Common myeloid progenitor, CD34-positive (primary cell): ENCODE measurements around the gene GPR173.

Experiments
- CTCF ChIA-PET: fragments of 350-600 bp; sonication (Branson Sonifier 250); formaldehyde crosslinking; loops from one replicate; lab custom pipeline; 2021; ENCODE audit warnings: antibody characterized with exemption; lab: Charles Lee
- POLR2A ChIA-PET: fragments of 350-600 bp; sonication (Branson Sonifier 250); formaldehyde crosslinking; loops from one replicate; lab custom pipeline; 2021; ENCODE audit warnings: antibody characterized with exemption; lab: Charles Lee
- DNase-seq, 3 donors: peaks; one replicate each; pipeline versions ENCODE4 v3.0.0 to v3.0.0-alpha.2; 2013
- H3K27ac ChIP-seq, 2 experiments: 1 replicate in 1 of 2; 2 replicates in 1 of 2; pipeline ENCODE4 v1.7.0; 2013; ENCODE audit warnings: inconsistent platforms in 2 of 2, low read length in 2 of 2, mild to moderate bottlenecking in 2 of 2, low read depth in 1 of 2, moderate library complexity in 1 of 2; ENCODE audit not compliant: severe bottlenecking in 2 of 2, insufficient read depth in 1 of 2, poor library complexity in 1 of 2
- H3K27me3 ChIP-seq, 5 experiments: replicated peaks in 2 of 5; 1 replicate in 3 of 5; 2 replicates in 2 of 5; pipeline versions ENCODE4 v1.6.1 to v1.7.0; 2013; ENCODE audit warnings: low read length in 4 of 5, mild to moderate bottlenecking in 2 of 5, moderate library complexity in 2 of 5, inconsistent platforms in 1 of 5; ENCODE audit not compliant: insufficient read depth in 5 of 5, control insufficient read depth in 4 of 5
- H3K36me3 ChIP-seq, 4 experiments: 1 replicate in 2 of 4; 2 replicates in 2 of 4; pipeline versions ENCODE4 v1.6.1 to v1.7.0; 2013; ENCODE audit warnings: low read length in 3 of 4, control low read depth in 1 of 4, mild to moderate bottlenecking in 1 of 4; ENCODE audit not compliant: control insufficient read depth in 4 of 4, insufficient read depth in 4 of 4
- H3K4me1 ChIP-seq, 4 experiments: 1 replicate in 3 of 4; 2 replicates in 1 of 4; pipeline versions ENCODE4 v1.6.1 to v1.7.1; 2013; ENCODE audit warnings: low read length in 3 of 4, mild to moderate bottlenecking in 3 of 4, control low read depth in 1 of 4, inconsistent platforms in 1 of 4, moderate library complexity in 1 of 4; ENCODE audit not compliant: control insufficient read depth in 4 of 4, insufficient read depth in 4 of 4; ENCODE audit errors: control extremely low read depth in 1 of 4
- H3K4me3 ChIP-seq, 7 experiments: 1 replicate in 4 of 7; 2 replicates in 3 of 7; pipeline versions ENCODE4 v1.5.1 to v1.7.0; 2013; ENCODE audit warnings: mild to moderate bottlenecking in 7 of 7, low read length in 6 of 7, moderate library complexity in 6 of 7, inconsistent platforms in 2 of 7, low read depth in 2 of 7, control low read depth in 1 of 7; ENCODE audit not compliant: insufficient read depth in 4 of 7, control insufficient read depth in 1 of 7; ENCODE audit errors: extremely low read depth in 1 of 7
- H3K9me3 ChIP-seq, 5 experiments: 1 replicate in 4 of 5; 2 replicates in 1 of 5; pipeline versions ENCODE4 v1.6.1 to v1.7.1; 2013; ENCODE audit warnings: low read length in 4 of 5, mild to moderate bottlenecking in 2 of 5, inconsistent platforms in 1 of 5, low read depth in 1 of 5, moderate library complexity in 1 of 5; ENCODE audit not compliant: control insufficient read depth in 4 of 5, insufficient read depth in 2 of 5; ENCODE audit errors: control extremely low read depth in 1 of 5
- WGBS: methylation state at CpG from one replicate; pipeline ENCODE4 v1.1.5; 2013; ENCODE audit not compliant: insufficient coverage; 5-methylcytosine and 5-hydroxymethylcytosine counted together

GPR173 gene

DNA sequence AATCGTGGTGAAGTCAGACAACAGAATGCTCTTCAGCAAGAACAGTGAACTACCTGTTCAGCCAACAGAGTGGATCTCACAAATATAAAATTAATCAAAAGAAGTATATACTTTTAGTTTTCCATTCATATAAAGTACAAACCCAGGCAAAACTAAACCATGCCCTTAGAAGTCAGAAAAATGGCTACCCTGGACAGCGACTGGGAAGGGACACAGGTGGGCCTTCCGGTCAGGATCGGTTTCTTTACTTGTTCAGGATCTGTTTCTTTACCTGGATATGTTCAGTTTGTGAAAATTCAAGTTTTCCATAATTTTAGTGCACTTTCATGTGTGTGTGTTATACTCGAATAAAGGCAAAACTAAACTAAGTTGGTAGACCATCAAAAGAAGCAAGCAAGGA is 12.4 kb upstream of the GPR173 start:
- ChIA-PET CTCF (no interaction called here), POLR2A (no interaction called here)
- no peak for DNase-seq
- Histone ChIP-seq H3K4me1 (no peaks in the 10 kb centered on the region), H3K4me3 (no peak overlapping the region), H3K36me3 (no peaks in the 10 kb centered on the region), H3K9me3 (no peaks in the 10 kb centered on the region), H3K27ac (no peak overlapping the region), H3K27me3 (peaks cover 0 to 25% (median 3%) of the 10 kb centered on the region in 5 experiments)
- 89% methylated on average over 4 of the region's 5 CpGs for WGBS

DNA sequence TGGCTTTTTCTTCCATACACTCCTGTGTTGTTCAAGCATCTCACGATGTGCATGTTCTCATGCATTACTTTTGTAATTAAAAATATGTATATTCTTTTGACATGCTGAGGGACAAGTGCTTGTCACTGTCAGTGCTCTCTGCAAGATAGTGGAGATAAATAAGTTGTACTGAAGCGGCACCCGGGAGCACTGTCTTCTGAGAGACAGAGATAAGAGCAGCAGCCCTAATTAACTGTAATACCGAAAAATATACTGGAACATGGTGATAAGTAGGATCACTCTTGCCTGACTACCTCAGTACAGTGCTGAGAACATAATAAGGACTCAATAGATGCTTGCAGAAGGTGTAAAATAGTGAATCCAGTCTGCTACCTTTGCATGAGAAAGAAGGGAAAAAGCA is 9.4 kb upstream of the GPR173 start:
- CTCF ChIA-PET = no interaction called here
- POLR2A ChIA-PET = no interaction called here
- DNase-seq = no peak
- no peaks in the 10 kb centered on the region for H3K4me1 ChIP-seq
- H3K36me3 ChIP-seq = no peaks in the 10 kb centered on the region
- no peak overlapping the region for H3K27ac ChIP-seq
- H3K9me3 ChIP-seq = no peaks in the 10 kb centered on the region
- H3K4me3 ChIP-seq = no peak overlapping the region
- peaks cover 0 to 28% (median 3%) of the 10 kb centered on the region in 5 experiments for H3K27me3 ChIP-seq
- WGBS = 100% methylated on average over 2 of the region's 4 CpGs

DNA sequence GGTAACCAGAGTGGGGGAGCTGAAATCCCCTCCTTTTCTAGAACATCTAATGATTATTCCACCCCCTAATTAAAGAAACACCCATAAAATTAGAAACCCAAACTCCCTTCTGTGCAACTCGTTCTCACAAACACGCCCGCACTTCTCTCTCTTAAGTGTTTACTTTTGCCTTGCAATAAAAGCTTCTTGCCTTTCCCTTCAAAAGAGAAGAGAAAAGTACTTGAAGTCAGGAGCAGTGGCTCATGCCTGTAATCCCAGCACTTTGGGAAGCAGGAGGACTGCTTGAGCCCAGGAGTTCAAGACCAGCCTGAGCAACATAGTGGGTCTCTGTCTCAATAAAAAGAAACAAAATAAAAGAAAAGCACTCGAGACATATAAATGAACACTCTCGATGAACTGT is 3.6 kb upstream of the GPR173 start:
- no peaks in the 10 kb centered on the region for H3K9me3 ChIP-seq
- no peaks in the 10 kb centered on the region for H3K36me3 ChIP-seq
- POLR2A ChIA-PET = no interaction called here
- H3K27me3 ChIP-seq = peaks cover 0 to 22% (median 0%) of the 10 kb centered on the region in 5 experiments
- CTCF ChIA-PET = interaction anchor here (1.1 kb wide), 1 partner anchor 20 kb away, joined by 4 read pairs; no protein-coding TSS in a partner anchor
- no peak for DNase-seq
- H3K4me3 ChIP-seq = no peak overlapping the region
- H3K27ac ChIP-seq = no peak overlapping the region
- 97% methylated on average over 5 of the region's 5 CpGs for WGBS
- H3K4me1 ChIP-seq = peaks cover 0 to 9% (median 4%) of the 10 kb centered on the region in 4 experiments

DNA sequence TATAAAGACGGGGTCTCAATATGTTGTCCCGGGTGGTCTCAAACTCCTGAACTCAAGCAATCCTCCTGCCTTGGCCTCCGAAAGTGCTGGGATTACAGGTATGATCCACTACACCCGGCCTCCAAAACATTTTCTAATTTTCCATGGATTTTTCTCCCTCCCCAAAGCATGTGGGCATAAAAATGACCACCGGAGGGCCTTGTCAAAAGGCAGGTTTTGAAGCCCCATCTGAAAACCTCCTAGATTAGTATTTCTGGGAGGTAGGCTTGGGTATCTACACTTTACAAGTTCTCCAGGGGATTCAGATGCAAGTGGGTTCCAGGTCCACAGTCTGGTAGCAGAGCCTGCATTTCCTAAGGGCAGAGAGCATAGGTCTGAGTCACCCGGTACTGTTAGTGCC is 1.4 kb upstream of the GPR173 start:
- CTCF ChIA-PET = no interaction called here
- Histone ChIP-seq H3K27ac (no peak overlapping the region), H3K9me3 (no peaks in the 10 kb centered on the region), H3K4me3 (no peak overlapping the region), H3K4me1 (peaks cover 0 to 9% (median 4%) of the 10 kb centered on the region in 4 experiments), H3K27me3 (peaks cover 0 to 16% (median 0%) of the 10 kb centered on the region in 5 experiments), H3K36me3 (no peaks in the 10 kb centered on the region)
- peak in 2 of 3 donors; percentile 28 to 33 for DNase-seq
- POLR2A ChIA-PET = no interaction called here
- WGBS = 90% methylated on average over 4 of the region's 6 CpGs

DNA sequence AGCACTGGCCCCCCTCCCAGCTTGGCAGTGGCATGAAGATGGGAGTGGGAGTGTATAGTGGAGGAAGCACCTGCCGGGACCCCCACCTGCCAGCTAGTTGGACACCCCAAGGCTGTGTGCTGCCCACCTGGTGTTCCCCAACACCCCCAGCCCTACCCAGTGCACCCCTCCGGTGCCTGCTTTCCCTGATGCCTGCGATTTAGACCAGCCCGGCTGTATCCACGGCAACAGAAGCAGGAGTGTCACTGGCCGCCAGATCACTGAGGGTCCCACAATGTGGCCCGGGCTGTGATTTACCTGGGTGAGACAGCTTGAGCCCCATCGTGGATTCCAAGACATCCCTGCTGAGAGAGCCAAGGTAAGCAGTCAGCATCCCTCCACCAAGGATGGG is 533 bp downstream of the GPR173 start:
- Histone ChIP-seq H3K27me3 (peaks cover 0 to 11% (median 0%) of the 10 kb centered on the region in 5 experiments), H3K9me3 (no peaks in the 10 kb centered on the region), H3K4me3 (peak overlapping the region in 5 of 7 experiments; percentile 14 to 81 (median 20)), H3K4me1 (peaks cover 0 to 9% (median 4%) of the 10 kb centered on the region in 4 experiments), H3K36me3 (no peaks in the 10 kb centered on the region), H3K27ac (no peak overlapping the region)
- ChIA-PET CTCF (no interaction called here), POLR2A (no interaction called here)
- DNase-seq = no peak
- 59% methylated on average over 7 of the region's 8 CpGs for WGBS

DNA sequence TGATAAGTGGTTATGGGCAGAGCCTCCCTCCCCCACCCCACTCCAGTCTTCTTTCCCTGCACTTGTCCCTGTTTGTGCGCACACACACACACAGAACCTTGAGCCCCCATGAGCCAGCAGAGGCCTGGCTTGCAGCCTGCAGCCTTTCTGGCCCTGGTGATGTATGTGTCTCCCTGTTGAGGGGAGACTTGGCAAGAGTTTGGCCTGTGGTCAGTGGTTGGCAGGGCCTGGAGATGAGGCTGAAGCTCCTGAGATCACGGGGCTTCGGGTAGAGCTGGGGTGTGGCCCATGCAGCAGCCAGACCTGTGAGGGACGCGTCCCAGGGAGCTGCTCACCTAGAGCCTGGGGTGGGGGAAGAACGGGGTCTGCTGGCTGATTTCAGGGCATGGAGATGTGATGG is 2.3 kb downstream of the GPR173 start:
- Histone ChIP-seq H3K27me3 (peaks cover 0 to 5% (median 0%) of the 10 kb centered on the region in 5 experiments), H3K36me3 (no peaks in the 10 kb centered on the region), H3K4me1 (peaks cover 0 to 9% (median 4%) of the 10 kb centered on the region in 4 experiments), H3K4me3 (no peak overlapping the region), H3K9me3 (no peaks in the 10 kb centered on the region), H3K27ac (no peak overlapping the region)
- DNase-seq = no peak
- WGBS = 81% methylated on average over 3 of the region's 6 CpGs
- ChIA-PET CTCF (interaction anchor here (1.5 kb wide), 1 partner anchor 21 kb away, joined by 3 read pairs; no protein-coding TSS in a partner anchor), POLR2A (no interaction called here)

DNA sequence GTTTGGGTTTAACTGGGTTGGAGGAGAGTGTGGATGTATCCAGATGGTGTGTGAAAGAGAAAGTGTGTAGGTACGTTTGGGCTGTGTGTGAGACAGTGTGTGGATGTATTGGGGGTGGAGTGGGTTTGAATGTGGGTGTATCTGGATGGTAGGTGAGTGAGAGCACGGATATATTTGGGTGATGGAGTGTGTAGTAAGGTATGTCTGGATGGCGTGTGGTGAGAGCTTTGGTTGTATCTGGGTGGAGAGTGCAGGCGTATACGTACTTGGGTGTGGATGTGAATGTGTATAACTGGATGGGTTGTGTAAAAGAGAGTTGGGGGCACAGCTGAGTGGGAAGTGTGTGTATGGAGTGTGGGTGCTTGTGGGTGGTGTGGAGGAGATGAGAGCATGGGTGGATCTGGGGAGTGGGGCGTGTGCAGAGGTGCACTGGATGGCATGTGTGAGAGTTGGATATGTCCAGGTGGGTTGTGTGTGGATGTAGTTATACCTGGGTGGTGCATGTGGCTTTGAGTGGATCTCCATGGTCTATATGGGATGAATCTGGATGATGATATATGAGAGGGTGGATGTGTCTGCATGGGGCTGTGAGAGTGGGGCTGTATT is 6.8 kb downstream of the GPR173 start:
- Histone ChIP-seq H3K27me3 (peaks cover 0 to 5% (median 0%) of the 10 kb centered on the region in 5 experiments), H3K4me1 (no peaks in the 10 kb centered on the region), H3K9me3 (no peaks in the 10 kb centered on the region), H3K27ac (no peak overlapping the region), H3K4me3 (no peak overlapping the region), H3K36me3 (no peaks in the 10 kb centered on the region)
- WGBS = 87% methylated on average over 6 of the region's 6 CpGs
- ChIA-PET CTCF (no interaction called here), POLR2A (no interaction called here)
- no peak for DNase-seq
